Hepatocyte (in vitro differentiated cells): Measurements from ENCODE around the gene LIN7B. TPM values are rescaled to one million over a fixed set of nuclear protein-coding genes. Genes with fewer than 3 reads are reported as not detected.

Experiments
- DNase-seq: peaks from one replicate; pipeline ENCODE4 v3.0.0-alpha.2; 2016; ENCODE audit warnings: low spot score
- H2AFZ ChIP-seq: fragments of 200-600 bp; sonication (generic); 2 replicates; pipeline ENCODE4 v1.6.0; 2016; ENCODE audit warnings: antibody characterized with exemption, mild to moderate bottlenecking
- H3K27ac ChIP-seq: fragments of 200-600 bp; sonication (generic); 2 replicates; pipeline ENCODE4 v1.5.1; 2016; ENCODE audit warnings: mild to moderate bottlenecking
- H3K27me3 ChIP-seq: fragments of 200-600 bp; sonication (generic); 2 replicates; pipeline ENCODE4 v1.6.1; 2016
- H3K36me3 ChIP-seq: fragments of 200-600 bp; sonication (generic); replicated peaks from 2 replicates; pipeline ENCODE4 v1.5.1; 2016; ENCODE audit warnings: low read depth; ENCODE audit not compliant: insufficient read depth
- H3K4me1 ChIP-seq: fragments of 200-600 bp; sonication (generic); 2 replicates; pipeline ENCODE4 v1.5.1; 2016; ENCODE audit warnings: mild to moderate bottlenecking, moderate library complexity; ENCODE audit not compliant: insufficient read depth
- H3K4me2 ChIP-seq: fragments of 200-600 bp; sonication (generic); 2 replicates; pipeline ENCODE4 v1.6.0; 2016
- H3K4me3 ChIP-seq: fragments of 200-600 bp; sonication (generic); 2 replicates; pipeline ENCODE4 v1.5.1; 2016; ENCODE audit warnings: mild to moderate bottlenecking
- H3K79me2 ChIP-seq: fragments of 200-600 bp; sonication (generic); 2 replicates; pipeline ENCODE4 v1.6.0; 2017; ENCODE audit warnings: mild to moderate bottlenecking
- H3K9me2 ChIP-seq: fragments of 200-600 bp; sonication (generic); replicated peaks from 2 replicates; pipeline ENCODE4 v1.6.0; 2017; ENCODE audit warnings: mild to moderate bottlenecking; ENCODE audit not compliant: insufficient read depth
- H3K9me3 ChIP-seq: fragments of 200-600 bp; sonication (generic); 2 replicates; pipeline ENCODE4 v1.5.1; 2016; ENCODE audit warnings: low read depth, mild to moderate bottlenecking
- H4K20me1 ChIP-seq: fragments of 200-600 bp; sonication (generic); 2 replicates; pipeline ENCODE4 v1.6.0; 2016; ENCODE audit warnings: mild to moderate bottlenecking; ENCODE audit not compliant: insufficient read depth, poor library complexity, severe bottlenecking
- CTCF ChIP-seq: fragments of 200-600 bp; sonication (generic); IDR thresholded peaks from 2 replicates; pipeline ENCODE4 v1.5.1; 2016; ENCODE audit warnings: antibody characterized with exemption, mild to moderate bottlenecking; ENCODE audit not compliant: poor library complexity
- EZH2 ChIP-seq: fragments of 200-600 bp; sonication (generic); IDR thresholded peaks from 2 replicates; pipeline ENCODE4 v1.6.1; 2016; ENCODE audit warnings: antibody characterized with exemption, mild to moderate bottlenecking, borderline replicate concordance
- EZH2phosphoT487 ChIP-seq: fragments of 200-600 bp; sonication (generic); IDR thresholded peaks from one replicate; pipeline ENCODE4 v1.6.1; 2018; ENCODE audit warnings: antibody characterized with exemption, mild to moderate bottlenecking, low read depth, moderate library complexity; ENCODE audit not compliant: unreplicated experiment, severe bottlenecking
- WGBS: methylation state at CpG from one replicate; pipeline ENCODE4 v1.1.6; 2016; ENCODE audit warnings: low lambda C conversion rate; ENCODE audit errors: missing lambda C conversion rate; 5-methylcytosine and 5-hydroxymethylcytosine counted together
- polyA plus RNA-seq: library from polyadenylated mRNA; unstranded; fragments of >200 nt; fragmentation: Nextera tagmentation; extraction: Ambion mirVana; gene quantifications from 2 replicates; pipeline ENCODE4 v1.2.1, GENCODE V29; 2016
- small RNA-seq: library from RNA; depleted of rRNA; stranded (forward); fragments of <200 nt; gene quantifications from one replicate; pipeline ENCODE3, GENCODE V24; 2014
- total RNA-seq: library from RNA; depleted of rRNA; stranded (reverse); fragments of >200 nt; gene quantifications from 2 replicates; pipeline ENCODE4 v1.2.3, GENCODE V29; 2014

The LIN7B gene
- total and polyA plus RNA-seq, 2 experiments from 2014 or later, result 8.7 to 18.0 TPM

GRCh38 chr19:49165111-49165750, 51.1 kb downstream of the LIN7B start:
- H3K4me1 ChIP-seq, result no peaks in the 10 kb centered on the region
- WGBS, result 79% methylated on average over 24 of the region's 24 CpGs
- H2AFZ ChIP-seq, result no peak overlapping the region
- H3K9me3 ChIP-seq, result no peaks in the 10 kb centered on the region
- TF ChIP-seq EZH2phosphoT487, result no peak
- TF ChIP-seq CTCF, result no peak
- TF ChIP-seq EZH2, result no peak
- H3K79me2 ChIP-seq, result no peaks in the 10 kb centered on the region
- H3K36me3 ChIP-seq, result no peaks in the 10 kb centered on the region
- H4K20me1 ChIP-seq, result no peaks in the 10 kb centered on the region
- H3K27ac ChIP-seq, result no peak overlapping the region
- no peak for DNase-seq
- peaks cover 3% of the 10 kb centered on the region for H3K27me3 ChIP-seq
- no peak overlapping the region for H3K4me3 ChIP-seq
- H3K9me2 ChIP-seq, result no peaks in the 10 kb centered on the region
- H3K4me2 ChIP-seq, result no peak overlapping the region

GRCh38 chr19:49165865-49166301, 51.7 kb downstream of the LIN7B start:
- H3K36me3 ChIP-seq, result no peaks in the 10 kb centered on the region
- H2AFZ ChIP-seq, result no peak overlapping the region
- H3K9me3 ChIP-seq, result no peaks in the 10 kb centered on the region
- H3K27me3 ChIP-seq, result peaks cover 3% of the 10 kb centered on the region
- H3K9me2 ChIP-seq, result no peaks in the 10 kb centered on the region
- TF ChIP-seq EZH2phosphoT487 (no peak), CTCF (no peak), EZH2 (no peak)
- H4K20me1 ChIP-seq, result no peaks in the 10 kb centered on the region
- H3K79me2 ChIP-seq, result no peaks in the 10 kb centered on the region
- H3K4me3 ChIP-seq, result no peak overlapping the region
- H3K4me2 ChIP-seq, result no peak overlapping the region
- no peaks in the 10 kb centered on the region for H3K4me1 ChIP-seq
- no peak overlapping the region for H3K27ac ChIP-seq
- 93% methylated on average over 18 of the region's 30 CpGs for WGBS
- no peak for DNase-seq

GRCh38 chr19:49167857-49168409, 53.8 kb downstream of the LIN7B start:
- H3K36me3 ChIP-seq, result no peaks in the 10 kb centered on the region

More at GRCh38 chr19:49167857-49168409, 53.8 kb downstream of the LIN7B start:
- H2AFZ ChIP-seq, result no peak overlapping the region
- DNase-seq, result no peak
- H3K4me1 ChIP-seq, result no peaks in the 10 kb centered on the region
- no peaks in the 10 kb centered on the region for H3K79me2 ChIP-seq
- no peak overlapping the region for H3K27ac ChIP-seq
- H3K27me3 ChIP-seq, result peaks cover 3% of the 10 kb centered on the region
- no peaks in the 10 kb centered on the region for H3K9me2 ChIP-seq
- TF ChIP-seq EZH2 (no peak), CTCF (no peak), EZH2phosphoT487 (no peak)
- WGBS, result 91% methylated on average over 25 of the region's 25 CpGs
- H3K9me3 ChIP-seq, result no peaks in the 10 kb centered on the region
- H4K20me1 ChIP-seq, result no peaks in the 10 kb centered on the region
- no peak overlapping the region for H3K4me3 ChIP-seq
- no peak overlapping the region for H3K4me2 ChIP-seq

Small RNA genes within 50 kb of the gene (small RNA-seq; reads per million reads assigned to genes)
- gene RN7SL708P, result not detected

Other genes with a start within 250 kb of the LIN7B start
- 7.3 and 8.3 TPM in 2 replicates for gene PLEKHA4, start 245.8 kb upstream of the LIN7B start, total RNA-seq
- gene PLEKHA4, start 245.8 kb upstream of the LIN7B start, polyA plus RNA-seq, result 15.1 and 25.8 TPM in 2 replicates
- 67.1 and 83.1 TPM in 2 replicates for gene PPP1R15A, start 241.9 kb upstream of the LIN7B start, total RNA-seq
- gene PPP1R15A, start 241.9 kb upstream of the LIN7B start, polyA plus RNA-seq, result 172 and 218 TPM in 2 replicates
- gene TULP2, start 215.6 kb upstream of the LIN7B start, total RNA-seq, result not detected in 2 replicates
- gene TULP2, start 215.6 kb upstream of the LIN7B start, polyA plus RNA-seq, result not detected in 2 replicates
- 233 and 283 TPM in 2 replicates for gene NUCB1, start 214.1 kb upstream of the LIN7B start, total RNA-seq
- 332 and 339 TPM in 2 replicates for gene NUCB1, start 214.1 kb upstream of the LIN7B start, polyA plus RNA-seq
- gene DHDH, start 180.7 kb upstream of the LIN7B start, total RNA-seq, result 0.72 and 3.7 TPM in 2 replicates
- gene DHDH, start 180.7 kb upstream of the LIN7B start, polyA plus RNA-seq, result 1.5 and 2.9 TPM in 2 replicates
- 76.4 and 77.3 TPM in 2 replicates for gene BAX, start 159.5 kb upstream of the LIN7B start, total RNA-seq
- 106 and 116 TPM in 2 replicates for gene BAX, start 159.5 kb upstream of the LIN7B start, polyA plus RNA-seq
- 8,878 and 9,969 TPM in 2 replicates for gene FTL, start 149.1 kb upstream of the LIN7B start, total RNA-seq
- 13,723 and 15,987 TPM in 2 replicates for gene FTL, start 149.1 kb upstream of the LIN7B start, polyA plus RNA-seq
- gene GYS1, start 121.1 kb upstream of the LIN7B start, total RNA-seq, result 29.2 and 37.4 TPM in 2 replicates
- gene GYS1, start 121.1 kb upstream of the LIN7B start, polyA plus RNA-seq, result 45.9 and 54.8 TPM in 2 replicates
- gene RUVBL2, start 120.5 kb upstream of the LIN7B start, total RNA-seq, result 62.9 and 72.1 TPM in 2 replicates
- 79.6 and 84.9 TPM in 2 replicates for gene RUVBL2, start 120.5 kb upstream of the LIN7B start, polyA plus RNA-seq
- gene LHB, start 97.3 kb upstream of the LIN7B start, total RNA-seq, result not detected in 2 replicates
- gene LHB, start 97.3 kb upstream of the LIN7B start, polyA plus RNA-seq, result not detected in 2 replicates
- 1.1 TPM in 1 of 2 replicates, not detected in the other for gene CGB3, start 90.0 kb upstream of the LIN7B start, total RNA-seq
- gene CGB3, start 90.0 kb upstream of the LIN7B start, polyA plus RNA-seq, result not detected in 2 replicates
- gene CGB2, start 82.5 kb upstream of the LIN7B start, total RNA-seq, result not detected in 2 replicates
- not detected in 2 replicates for gene CGB2, start 82.5 kb upstream of the LIN7B start, polyA plus RNA-seq
- gene CGB1, start 77.5 kb upstream of the LIN7B start, total RNA-seq, result not detected in 2 replicates
- 0.52 TPM in 1 of 2 replicates, not detected in the other for gene CGB1, start 77.5 kb upstream of the LIN7B start, polyA plus RNA-seq
- gene CGB5, start 70.5 kb upstream of the LIN7B start, total RNA-seq, result 1.5 and 1.9 TPM in 2 replicates
- 0.22 and 1.2 TPM in 2 replicates for gene CGB5, start 70.5 kb upstream of the LIN7B start, polyA plus RNA-seq
- gene CGB8, start 65.3 kb upstream of the LIN7B start, total RNA-seq, result 0.50 TPM in 1 of 2 replicates, not detected in the other
- gene CGB8, start 65.3 kb upstream of the LIN7B start, polyA plus RNA-seq, result 0.53 TPM in 1 of 2 replicates, not detected in the other
- gene CGB7, start 56.6 kb upstream of the LIN7B start, total RNA-seq, result 0.76 TPM in 1 of 2 replicates, not detected in the other
- gene CGB7, start 56.6 kb upstream of the LIN7B start, polyA plus RNA-seq, result 1.6 and 4.1 TPM in 2 replicates
- 2.9 and 3.4 TPM in 2 replicates for gene NTF4, start 49.6 kb upstream of the LIN7B start, total RNA-seq
- gene NTF4, start 49.6 kb upstream of the LIN7B start, polyA plus RNA-seq, result 6.9 and 11.5 TPM in 2 replicates
- gene KCNA7, start 41.7 kb upstream of the LIN7B start, total RNA-seq, result not detected in 2 replicates
- gene KCNA7, start 41.7 kb upstream of the LIN7B start, polyA plus RNA-seq, result not detected in 2 replicates
- 164 and 190 TPM in 2 replicates for gene SNRNP70, start 28.9 kb upstream of the LIN7B start, total RNA-seq
- 248 and 294 TPM in 2 replicates for gene SNRNP70, start 28.9 kb upstream of the LIN7B start, polyA plus RNA-seq
- 1.9 TPM in 1 of 2 replicates, not detected in the other for gene C19orf73, start 4.8 kb downstream of the LIN7B start, total RNA-seq
- 2.6 and 2.7 TPM in 2 replicates for gene C19orf73, start 4.8 kb downstream of the LIN7B start, polyA plus RNA-seq
- 4.4 and 11.3 TPM in 2 replicates for gene PPFIA3, start 5.2 kb downstream of the LIN7B start, total RNA-seq
- gene PPFIA3, start 5.2 kb downstream of the LIN7B start, polyA plus RNA-seq, result 8.2 and 11.4 TPM in 2 replicates
- gene HRC, start 41.0 kb downstream of the LIN7B start, total RNA-seq, result 0.44 and 0.50 TPM in 2 replicates
- 0.33 and 0.48 TPM in 2 replicates for gene HRC, start 41.0 kb downstream of the LIN7B start, polyA plus RNA-seq
- 6.6 and 7.0 TPM in 2 replicates for gene TRPM4, start 43.4 kb downstream of the LIN7B start, total RNA-seq
- 20.5 and 23.2 TPM in 2 replicates for gene TRPM4, start 43.4 kb downstream of the LIN7B start, polyA plus RNA-seq
- gene SLC6A16, start 210.8 kb downstream of the LIN7B start, total RNA-seq, result 0.27 TPM in 1 of 2 replicates, not detected in the other
- 0.27 and 1.1 TPM in 2 replicates for gene SLC6A16, start 210.8 kb downstream of the LIN7B start, polyA plus RNA-seq
- 0.27 and 1.9 TPM in 2 replicates for gene CD37, start 221.0 kb downstream of the LIN7B start, total RNA-seq
- 6.6 and 12.4 TPM in 2 replicates for gene CD37, start 221.0 kb downstream of the LIN7B start, polyA plus RNA-seq
- 35.4 and 42.2 TPM in 2 replicates for gene TEAD2, start 248.0 kb downstream of the LIN7B start, total RNA-seq
- gene TEAD2, start 248.0 kb downstream of the LIN7B start, polyA plus RNA-seq, result 36.1 and 41.4 TPM in 2 replicates
- gene DKKL1, start 249.5 kb downstream of the LIN7B start, total RNA-seq, result 2.2 and 2.9 TPM in 2 replicates
- 4.0 and 6.0 TPM in 2 replicates for gene DKKL1, start 249.5 kb downstream of the LIN7B start, polyA plus RNA-seq